Measurements from ENCODE around the gene LSM14A. TPM values are rescaled to one million over a fixed set of nuclear protein-coding genes. Genes with fewer than 3 reads are reported as not detected.

LSM14A gene
- total RNA-seq, 1 experiment from 2014 or later = 67.4 TPM

GRCh38 chr19:34269489-34269888 lies 97.2 kb downstream of the LSM14A start:
- Histone ChIP-seq H3K4me1 (ENCODE audit: insufficient read depth, low read length) (peaks cover 17% of the 10 kb centered on the region), H3K36me3 (ENCODE audit: low read depth, low read length) (no peaks in the 10 kb centered on the region), H3K4me2 (ENCODE audit: low read length) (peak overlapping the region; percentile 74), H4K20me1 (ENCODE audit: low read length) (no peaks in the 10 kb centered on the region), H3K9me3 (ENCODE audit: low read length) (no peaks in the 10 kb centered on the region), H3K27me3 (ENCODE audit: low read length) (no peaks in the 10 kb centered on the region), H3F3A (ENCODE audit: low read length, unreplicated experiment) (no peaks in the 10 kb centered on the region), H2AFZ (ENCODE audit: low read length) (peak overlapping the region; percentile 72), H3K4me3 (ENCODE audit: low read length) (no peak overlapping the region), H3K79me2 (ENCODE audit: low read length) (no peaks in the 10 kb centered on the region), H3K9ac (ENCODE audit: low read length) (peak overlapping the region; percentile 44), H3K27ac (ENCODE audit: low read length) (peak overlapping the region; percentile 73), H3K9me2 (replicated peaks; ENCODE audit: low read length) (no peaks in the 10 kb centered on the region)
- ChIA-PET CTCF (no interaction called here), POLR2A (ENCODE audit: unreplicated experiment) (no interaction called here)
- intact Hi-C loops (cut with micrococcal nuclease) = no loop called here
- no peak for ATAC-seq
- DNase-seq = no peak
- TF ChIP-seq, protein P1, sequence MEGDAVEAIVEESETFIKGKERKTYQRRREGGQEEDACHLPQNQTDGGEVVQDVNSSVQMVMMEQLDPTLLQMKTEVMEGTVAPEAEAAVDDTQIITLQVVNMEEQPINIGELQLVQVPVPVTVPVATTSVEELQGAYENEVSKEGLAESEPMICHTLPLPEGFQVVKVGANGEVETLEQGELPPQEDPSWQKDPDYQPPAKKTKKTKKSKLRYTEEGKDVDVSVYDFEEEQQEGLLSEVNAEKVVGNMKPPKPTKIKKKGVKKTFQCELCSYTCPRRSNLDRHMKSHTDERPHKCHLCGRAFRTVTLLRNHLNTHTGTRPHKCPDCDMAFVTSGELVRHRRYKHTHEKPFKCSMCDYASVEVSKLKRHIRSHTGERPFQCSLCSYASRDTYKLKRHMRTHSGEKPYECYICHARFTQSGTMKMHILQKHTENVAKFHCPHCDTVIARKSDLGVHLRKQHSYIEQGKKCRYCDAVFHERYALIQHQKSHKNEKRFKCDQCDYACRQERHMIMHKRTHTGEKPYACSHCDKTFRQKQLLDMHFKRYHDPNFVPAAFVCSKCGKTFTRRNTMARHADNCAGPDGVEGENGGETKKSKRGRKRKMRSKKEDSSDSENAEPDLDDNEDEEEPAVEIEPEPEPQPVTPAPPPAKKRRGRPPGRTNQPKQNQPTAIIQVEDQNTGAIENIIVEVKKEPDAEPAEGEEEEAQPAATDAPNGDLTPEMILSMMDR (conservative IDR thresholded peaks at IDR 0.05; ENCODE audit: low read depth, low read length) = no peak
- no peak for TF ChIP-seq EZH2phosphoT487 (IDR thresholded peaks at IDR 0.05; ENCODE audit: borderline replicate concordance, low read length)
- TF ChIP-seq EZH2 (IDR thresholded peaks at IDR 0.05; ENCODE audit: low read length, unreplicated experiment) = no peak
- BruUV-seq (replicated peaks) = no TSS peak

DNA sequence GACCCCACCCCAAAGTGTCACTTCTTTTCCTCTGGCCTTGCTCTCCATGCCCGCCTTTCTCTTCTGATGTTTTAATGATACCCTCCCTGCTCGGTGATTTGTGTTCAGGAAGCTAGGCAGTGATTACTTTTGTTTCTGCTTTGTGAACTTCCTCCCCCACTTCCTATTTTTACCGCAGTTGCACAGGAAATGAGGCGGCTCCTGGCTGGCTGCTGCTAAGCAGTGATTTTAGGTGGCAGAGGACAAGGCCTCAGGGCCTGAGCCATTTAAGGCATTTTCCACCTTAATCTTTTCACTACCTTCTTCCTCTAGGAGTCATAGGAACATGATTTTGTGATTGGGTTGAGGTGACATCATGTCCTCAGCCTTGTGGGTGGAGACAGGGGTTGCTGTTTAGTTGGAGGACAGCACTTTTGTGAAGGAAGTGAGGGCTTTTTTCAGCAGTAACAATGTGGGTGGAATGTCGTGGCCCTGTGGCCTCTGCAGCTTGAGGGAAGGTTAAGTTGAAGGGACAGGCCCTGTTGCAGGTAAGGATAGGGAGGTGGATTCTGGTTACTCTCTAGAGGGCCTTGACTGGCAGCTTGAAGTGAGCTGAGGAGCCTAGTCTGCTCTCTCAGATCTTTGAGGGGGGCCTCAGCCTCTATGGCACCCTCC lies 97.8 kb downstream of the LSM14A start:
- Histone ChIP-seq H3K4me2 (ENCODE audit: low read length) (peak overlapping the region; percentile 74), H3K36me3 (ENCODE audit: low read depth, low read length) (no peaks in the 10 kb centered on the region), H3K4me1 (ENCODE audit: insufficient read depth, low read length) (peaks cover 23% of the 10 kb centered on the region), H3K9ac (ENCODE audit: low read length) (peak overlapping the region; percentile 44), H3K27me3 (ENCODE audit: low read length) (no peaks in the 10 kb centered on the region), H3K27ac (ENCODE audit: low read length) (peak overlapping the region; percentile 73), H4K20me1 (ENCODE audit: low read length) (no peaks in the 10 kb centered on the region), H3K9me2 (replicated peaks; ENCODE audit: low read length) (no peaks in the 10 kb centered on the region), H3K4me3 (ENCODE audit: low read length) (no peak overlapping the region), H3F3A (ENCODE audit: low read length, unreplicated experiment) (no peaks in the 10 kb centered on the region), H3K9me3 (ENCODE audit: low read length) (no peaks in the 10 kb centered on the region), H3K79me2 (ENCODE audit: low read length) (no peaks in the 10 kb centered on the region), H2AFZ (ENCODE audit: low read length) (peak overlapping the region; percentile 72)
- ChIA-PET CTCF (no interaction called here), POLR2A (ENCODE audit: unreplicated experiment) (no interaction called here)
- no TSS peak for BruUV-seq (replicated peaks)
- intact Hi-C loops (cut with micrococcal nuclease) = no loop called here
- peak; percentile 90 for ATAC-seq
- DNase-seq = peak; percentile 78
- TF ChIP-seq, protein P1 (conservative IDR thresholded peaks at IDR 0.05; ENCODE audit: low read depth, low read length) = no peak
- no peak for TF ChIP-seq EZH2phosphoT487 (IDR thresholded peaks at IDR 0.05; ENCODE audit: borderline replicate concordance, low read length)
- TF ChIP-seq EZH2 (IDR thresholded peaks at IDR 0.05; ENCODE audit: low read length, unreplicated experiment) = no peak

GRCh38 chr19:34273121-34273520 lies 100.8 kb downstream of the LSM14A start:
- TF ChIP-seq EZH2 (IDR thresholded peaks at IDR 0.05; ENCODE audit: low read length, unreplicated experiment) (no peak), EZH2phosphoT487 (IDR thresholded peaks at IDR 0.05; ENCODE audit: borderline replicate concordance, low read length) (no peak)
- TF ChIP-seq, protein P1 (conservative IDR thresholded peaks at IDR 0.05; ENCODE audit: low read depth, low read length) = no peak
- no peaks in the 10 kb centered on the region for H4K20me1 ChIP-seq (ENCODE audit: low read length)
- DNase-seq (no peak), ATAC-seq (no peak)
- H3K4me2 ChIP-seq (ENCODE audit: low read length) = no peak overlapping the region
- H2AFZ ChIP-seq (ENCODE audit: low read length) = no peak overlapping the region
- ChIA-PET POLR2A (ENCODE audit: unreplicated experiment) (interaction anchor here (0.7 kb wide), 1 partner anchor 93 kb away, joined by 4 read pairs; no protein-coding TSS in a partner anchor), CTCF (no interaction called here)
- H3K9ac ChIP-seq (ENCODE audit: low read length) = no peak overlapping the region
- no peaks in the 10 kb centered on the region for H3K9me2 ChIP-seq (replicated peaks; ENCODE audit: low read length)
- H3K9me3 ChIP-seq (ENCODE audit: low read length) = no peaks in the 10 kb centered on the region
- peaks cover 23% of the 10 kb centered on the region for H3K4me1 ChIP-seq (ENCODE audit: insufficient read depth, low read length)
- no peak overlapping the region for H3K27ac ChIP-seq (ENCODE audit: low read length)
- BruUV-seq (replicated peaks) = no TSS peak
- intact Hi-C loops (cut with micrococcal nuclease) = no loop called here
- no peaks in the 10 kb centered on the region for H3K27me3 ChIP-seq (ENCODE audit: low read length)
- H3K79me2 ChIP-seq (ENCODE audit: low read length) = peaks cover 4% of the 10 kb centered on the region; the same call in 1 of the 2 replicates
- no peaks in the 10 kb centered on the region for H3F3A ChIP-seq (ENCODE audit: low read length, unreplicated experiment)
- H3K36me3 ChIP-seq (ENCODE audit: low read depth, low read length) = no peaks in the 10 kb centered on the region
- H3K4me3 ChIP-seq (ENCODE audit: low read length) = no peak overlapping the region

All from PC-3 (cell line).